IMR-90 (cell line): Measurements from ENCODE around the gene RASIP1.

Source experiments
- BHLHE40 ChIP-seq: fragments of 150-350 bp; IDR thresholded peaks from 2 replicates; pipeline ENCODE4 v1.6.1; 2016; ENCODE audit warnings: mild to moderate bottlenecking, low read depth, low read length
- CTCF ChIP-seq: conservative IDR thresholded peaks from 2 replicates; pipeline ENCODE4 v1.5.1; 2012; ENCODE audit warnings: mild to moderate bottlenecking, low read depth, low read length, improper control_type of control experiment
- NFE2L2 ChIP-seq: fragments of 150-350 bp; IDR thresholded peaks from 2 replicates; pipeline ENCODE4 v1.6.1; 2016; ENCODE audit warnings: low read depth, mild to moderate bottlenecking, low read length
- POLR2A ChIP-seq: IDR thresholded peaks from 2 replicates; pipeline ENCODE4 v1.6.1; 2012; ENCODE audit warnings: mild to moderate bottlenecking, low read depth, low read length
- SMC3 ChIP-seq: fragments of 150-350 bp; IDR thresholded peaks from 2 replicates; pipeline ENCODE4 v1.6.1; 2016; ENCODE audit warnings: low read depth, mild to moderate bottlenecking, antibody characterized with exemption, low read length, moderate library complexity

GRCh38 chr19:48738557-48739403 is 1.6 kb downstream of the RASIP1 start:
- TF ChIP-seq CTCF (peak; percentile 44), SMC3 (peak; percentile 55), NFE2L2 (no peak), POLR2A (no peak), BHLHE40 (no peak)
